K562 (cell line): Measurements from ENCODE around the gene FOXP4. TPM values are rescaled to one million over a fixed set of nuclear protein-coding genes. Genes with fewer than 3 reads are reported as not detected.

ENCODE experiments used
- CBX8 ChIP-seq: fragments of 200-600 bp; sonication (generic); IDR thresholded peaks from 2 replicates; pipeline ENCODE4 v1.6.1; 2012; ENCODE audit warnings: borderline replicate concordance, mixed run types, low read depth, mild to moderate bottlenecking, moderate library complexity, mixed read lengths, low read length, control low read depth, inconsistent platforms; ENCODE audit not compliant: poor library complexity, severe bottlenecking; ENCODE audit errors: extremely low read depth
- ESRRB ChIP-seq: fragments of 250-450 bp; sonication (Bioruptor Pico); IDR thresholded peaks from 2 replicates; pipeline ENCODE4 v1.5.0; 2020; ENCODE audit warnings: mild to moderate bottlenecking, moderate library complexity, borderline replicate concordance
- EWSR1 ChIP-seq: fragments of 450-650 bp; IDR thresholded peaks from 2 replicates; pipeline ENCODE4 v1.6.1; 2018; ENCODE audit warnings: borderline replicate concordance, mild to moderate bottlenecking, low read depth, moderate library complexity; ENCODE audit not compliant: partially characterized antibody
- GATAD2B ChIP-seq: fragments of 450-650 bp; IDR thresholded peaks from 2 replicates; pipeline ENCODE4 v1.6.1; 2017; ENCODE audit warnings: mild to moderate bottlenecking, borderline replicate concordance
- HNRNPLL ChIP-seq: fragments of 200-400 bp; formaldehyde crosslinking; IDR thresholded peaks from 2 replicates; pipeline ENCODE4 v1.6.1; 2017; ENCODE audit warnings: low read length, low read depth, mild to moderate bottlenecking; ENCODE audit not compliant: poor library complexity, severe bottlenecking
- KLF1 ChIP-seq: fragments of 450-650 bp; IDR thresholded peaks from 2 replicates; pipeline ENCODE4 v1.6.1; 2016; ENCODE audit warnings: missing genetic modification characterization, missing compliant biosample characterization
- KLF10 ChIP-seq: fragments of 250-450 bp; sonication (Bioruptor Pico); IDR thresholded peaks from 2 replicates; pipeline ENCODE4 v1.6.1; 2021; ENCODE audit warnings: matching md5 sums
- MTA1 ChIP-seq: fragments of 450-650 bp; IDR thresholded peaks from 2 replicates; pipeline ENCODE4 v1.6.1; 2017; ENCODE audit warnings: borderline replicate concordance
- NUFIP1 ChIP-seq: fragments of 450-650 bp; IDR thresholded peaks from 2 replicates; pipeline ENCODE4 v1.6.1; 2018; ENCODE audit not compliant: partially characterized antibody
- SIRT6 ChIP-seq: IDR thresholded peaks from one replicate; pipeline ENCODE4 v1.6.1; 2012; ENCODE audit warnings: low read depth, mild to moderate bottlenecking, control low read depth, inconsistent platforms, low read length, moderate library complexity
- SPI1 ChIP-seq: IDR thresholded peaks from 2 replicates; pipeline ENCODE4 v1.6.1; 2011; ENCODE audit warnings: low read depth, low read length, control low read depth, borderline replicate concordance
- STAT5B ChIP-seq: fragments of 250-450 bp; sonication (Bioruptor Pico); IDR thresholded peaks from 2 replicates; pipeline ENCODE4 v1.8.0; 2021; ENCODE audit warnings: mild to moderate bottlenecking, inconsistent platforms
- TCF3 ChIP-seq: sonication (generic); formaldehyde crosslinking; IDR thresholded peaks from 2 replicates; pipeline ENCODE4 v1.4.0; 2020; ENCODE audit warnings: mild to moderate bottlenecking, missing genetic modification reagents
- TCF7L2 ChIP-seq: fragments of 150-350 bp; IDR thresholded peaks from 2 replicates; pipeline ENCODE4 v1.6.1; 2016; ENCODE audit warnings: low read depth, mild to moderate bottlenecking, low read length, moderate library complexity
- THRAP3 ChIP-seq: fragments of 450-650 bp; IDR thresholded peaks from 2 replicates; pipeline ENCODE4 v1.6.1; 2016; ENCODE audit warnings: mild to moderate bottlenecking, inconsistent platforms, borderline replicate concordance
- ZBTB1 ChIP-seq: sonication (generic); formaldehyde crosslinking; IDR thresholded peaks from 2 replicates; pipeline ENCODE4 v1.8.1; 2023; ENCODE audit warnings: missing genetic modification reagents, low read depth, mild to moderate bottlenecking, borderline replicate concordance
- ZBTB43 ChIP-seq: sonication (generic); formaldehyde crosslinking; IDR thresholded peaks from 2 replicates; pipeline ENCODE4 v1.8.0; 2023; ENCODE audit warnings: mild to moderate bottlenecking, missing genetic modification reagents
- ZFP1 ChIP-seq: fragments of 450-650 bp; formaldehyde crosslinking; IDR thresholded peaks from 2 replicates; pipeline ENCODE4 v1.4.0; 2020; ENCODE audit warnings: mild to moderate bottlenecking, mixed read lengths
- ZNF140 ChIP-seq: fragments of 250-450 bp; sonication (Bioruptor Pico); IDR thresholded peaks from 2 replicates; pipeline ENCODE4 v1.8.0; 2021; ENCODE audit warnings: moderate library complexity, mild to moderate bottlenecking, inconsistent platforms
- ZNF444 ChIP-seq: fragments of 250-450 bp; sonication (Bioruptor Pico); IDR thresholded peaks from 2 replicates; pipeline ENCODE4 v1.4.0; 2020; ENCODE audit warnings: mild to moderate bottlenecking, moderate library complexity
- ZNF696 ChIP-seq: fragments of 250-450 bp; sonication (Bioruptor Pico); conservative IDR thresholded peaks from 2 replicates; pipeline ENCODE4 v1.4.0; 2020; ENCODE audit warnings: mild to moderate bottlenecking, moderate library complexity
- polyA plus RNA-seq, 8 experiments: library from polyadenylated mRNA; depleted of rRNA in 4 of 8; stranded (reverse) in 5 of 8; unstranded in 3 of 8; fragments of >200 nt; fragmentation: Nextera tagmentation in 2 of 8; fragmentation: Illumina TruSeq in 1 of 8; extraction: Ambion mirVana in 2 of 8; extraction: Trizol in 1 of 8; gene quantifications; 2 replicates each; pipeline versions ENCODE4 v1.2.1 to v1.2.3, GENCODE V29; 2011 to 2014; ENCODE audit warnings: inconsistent platforms in 1 of 8, missing spikeins in 1 of 8
- total RNA-seq, 7 experiments: library from RNA; depleted of rRNA in 6 of 7; stranded (reverse); fragments of >200 nt in 6 of 7; fragmentation: Illumina TruSeq in 2 of 7; extraction: Trizol in 2 of 7; gene quantifications; 2 replicates each; pipeline versions ENCODE4 v1.2.1 to v1.2.3, GENCODE V29; 2011 to 2021; ENCODE audit warnings: low replicate concordance in 1 of 7
- TF ChIP-seq, protein P1 (sequence below): fragments of 450-650 bp; formaldehyde crosslinking; IDR thresholded peaks from 2 replicates; pipeline ENCODE4 v1.4.0; 2022; ENCODE audit warnings: missing genetic modification characterization
- TF ChIP-seq, protein P2 (sequence below), 2 experiments: fragments of 450-650 bp in 1 of 2; IDR thresholded peaks; 2 replicates each; pipeline ENCODE4 v1.6.1; 2011 to 2017; ENCODE audit warnings: low read depth in 2 of 2, antibody characterized with exemption in 1 of 2, borderline replicate concordance in 1 of 2, low read length in 1 of 2, mild to moderate bottlenecking in 1 of 2, mixed read lengths in 1 of 2; ENCODE audit not compliant: control insufficient read depth in 1 of 2

The FOXP4 gene
- total and polyA plus RNA-seq, 9 of the 15 experiments (the other 6 are each of a cell fraction or from before 2014, with no cell fraction given), result 0.11 to 29.4 (median 2.3) TPM

GRCh38 chr6:41538556-41539182, 7.5 kb upstream of the FOXP4 start (continued):
- TF ChIP-seq, protein P1, sequence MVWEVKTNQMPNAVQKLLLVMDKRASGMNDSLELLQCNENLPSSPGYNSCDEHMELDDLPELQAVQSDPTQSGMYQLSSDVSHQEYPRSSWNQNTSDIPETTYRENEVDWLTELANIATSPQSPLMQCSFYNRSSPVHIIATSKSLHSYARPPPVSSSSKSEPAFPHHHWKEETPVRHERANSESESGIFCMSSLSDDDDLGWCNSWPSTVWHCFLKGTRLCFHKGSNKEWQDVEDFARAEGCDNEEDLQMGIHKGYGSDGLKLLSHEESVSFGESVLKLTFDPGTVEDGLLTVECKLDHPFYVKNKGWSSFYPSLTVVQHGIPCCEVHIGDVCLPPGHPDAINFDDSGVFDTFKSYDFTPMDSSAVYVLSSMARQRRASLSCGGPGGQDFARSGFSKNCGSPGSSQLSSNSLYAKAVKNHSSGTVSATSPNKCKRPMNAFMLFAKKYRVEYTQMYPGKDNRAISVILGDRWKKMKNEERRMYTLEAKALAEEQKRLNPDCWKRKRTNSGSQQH (CRISPR knock-in tag), result no peak
- TF ChIP-seq ZBTB1 (CRISPR knock-in tag), result 0 out of 2 replicates have a peak, but pooled peaks have one; percentile 30
- no peak for TF ChIP-seq ZNF140 (CRISPR knock-in tag)
- no peak for TF ChIP-seq TCF7L2
- no peak for TF ChIP-seq ZBTB43 (CRISPR knock-in tag)
- no peak for TF ChIP-seq SIRT6
- TF ChIP-seq GATAD2B, result no peak
- TF ChIP-seq SPI1, result no peak
- TF ChIP-seq THRAP3, result no peak
- TF ChIP-seq ZNF696 (CRISPR knock-in tag), result no peak
- TF ChIP-seq ESRRB, result no peak
- TF ChIP-seq ZNF444 (CRISPR knock-in tag), result no peak
- TF ChIP-seq KLF10, result no peak
- peak; percentile 15; the same call in 1 of the 2 replicates for TF ChIP-seq TCF3 (CRISPR knock-in tag)
- TF ChIP-seq HNRNPLL, result no peak
- TF ChIP-seq MTA1, result no peak
- TF ChIP-seq CBX8, result no peak
- TF ChIP-seq STAT5B (CRISPR knock-in tag), result no peak
- TF ChIP-seq ZFP1 (CRISPR knock-in tag), result no peak
- no peak for TF ChIP-seq KLF1 (tag)
- TF ChIP-seq NUFIP1, result no peak
- TF ChIP-seq, protein P2, sequence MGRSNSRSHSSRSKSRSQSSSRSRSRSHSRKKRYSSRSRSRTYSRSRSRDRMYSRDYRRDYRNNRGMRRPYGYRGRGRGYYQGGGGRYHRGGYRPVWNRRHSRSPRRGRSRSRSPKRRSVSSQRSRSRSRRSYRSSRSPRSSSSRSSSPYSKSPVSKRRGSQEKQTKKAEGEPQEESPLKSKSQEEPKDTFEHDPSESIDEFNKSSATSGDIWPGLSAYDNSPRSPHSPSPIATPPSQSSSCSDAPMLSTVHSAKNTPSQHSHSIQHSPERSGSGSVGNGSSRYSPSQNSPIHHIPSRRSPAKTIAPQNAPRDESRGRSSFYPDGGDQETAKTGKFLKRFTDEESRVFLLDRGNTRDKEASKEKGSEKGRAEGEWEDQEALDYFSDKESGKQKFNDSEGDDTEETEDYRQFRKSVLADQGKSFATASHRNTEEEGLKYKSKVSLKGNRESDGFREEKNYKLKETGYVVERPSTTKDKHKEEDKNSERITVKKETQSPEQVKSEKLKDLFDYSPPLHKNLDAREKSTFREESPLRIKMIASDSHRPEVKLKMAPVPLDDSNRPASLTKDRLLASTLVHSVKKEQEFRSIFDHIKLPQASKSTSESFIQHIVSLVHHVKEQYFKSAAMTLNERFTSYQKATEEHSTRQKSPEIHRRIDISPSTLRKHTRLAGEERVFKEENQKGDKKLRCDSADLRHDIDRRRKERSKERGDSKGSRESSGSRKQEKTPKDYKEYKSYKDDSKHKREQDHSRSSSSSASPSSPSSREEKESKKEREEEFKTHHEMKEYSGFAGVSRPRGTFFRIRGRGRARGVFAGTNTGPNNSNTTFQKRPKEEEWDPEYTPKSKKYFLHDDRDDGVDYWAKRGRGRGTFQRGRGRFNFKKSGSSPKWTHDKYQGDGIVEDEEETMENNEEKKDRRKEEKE (IDR thresholded peaks at IDR 0.05; ENCODE audit: borderline replicate concordance in 1 of 2, control insufficient read depth in 1 of 2, low read depth in 2 of 2, low read length in 1 of 2), result no peak
- no peak for TF ChIP-seq EWSR1
